ENCODE measurements around the gene SKAP2. TPM values are rescaled to one million over a fixed set of nuclear protein-coding genes. Genes with fewer than 3 reads are reported as not detected.

SKAP2 gene
- polyA plus RNA-seq, 2 of the 4 experiments (the other 2 are of a cell fraction) = 18.7 to 23.0 TPM

DNA sequence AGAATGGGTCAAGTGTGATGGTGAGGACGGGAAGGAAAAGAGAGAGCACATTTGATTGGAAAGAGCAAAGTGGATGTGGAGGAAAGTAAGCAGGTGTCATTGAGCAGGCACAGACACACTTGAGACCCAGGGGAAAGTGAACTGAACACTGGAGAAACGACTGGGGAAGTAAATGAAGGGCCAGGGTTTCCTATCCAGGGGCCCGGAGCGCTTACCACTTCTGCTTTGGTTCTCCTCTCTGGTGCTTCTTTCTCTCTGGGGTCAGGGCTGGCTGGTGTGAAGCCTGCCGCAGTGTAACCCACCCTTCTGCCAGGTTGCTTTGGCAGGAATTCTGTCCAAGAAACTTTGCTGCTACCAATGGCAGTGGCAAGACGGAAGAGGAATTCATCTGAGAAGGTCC, 219.3 kb downstream of the SKAP2 start:
- no peak for ATAC-seq
- Histone ChIP-seq H3K9me3 (no peaks in the 10 kb centered on the region), H3K4me1 (peaks cover 13% of the 10 kb centered on the region; the same call in 2 of the 3 replicates), H3K4me3 (no peak overlapping the region), H3K27ac (no peak overlapping the region), H3K4me2 (no peak overlapping the region)
- ChIA-PET POLR2A (no interaction called here), CTCF (no interaction called here)
- DNase-seq (ENCODE audit: low read depth in 1 of 2, low spot score in 1 of 2) = no peak
- FAIRE-seq = no peak
- TF ChIP-seq NFE2L2 (conservative IDR thresholded peaks at IDR 0.05; ENCODE audit: low read length) (no peak), KDM1A (IDR thresholded peaks at IDR 0.05; ENCODE audit: low read depth) (no peak), ATOH8 (CRISPR knock-in tag; IDR thresholded peaks at IDR 0.05; ENCODE audit: low read depth) (no peak), HDAC2 (IDR thresholded peaks at IDR 0.05) (no peak), CHD4 (IDR thresholded peaks at IDR 0.05; ENCODE audit: borderline replicate concordance) (no peak), BCL3 (IDR thresholded peaks at IDR 0.05) (no peak), NR3C1 (IDR thresholded peaks at IDR 0.05) (no peak), KDM5A (IDR thresholded peaks at IDR 0.05) (no peak), E2F6 (IDR thresholded peaks at IDR 0.05; ENCODE audit: borderline replicate concordance, low read depth) (no peak), ELK1 (IDR thresholded peaks at IDR 0.05; ENCODE audit: low read depth, low read length) (no peak), HEYL (CRISPR knock-in tag; IDR thresholded peaks at IDR 0.05) (no peak), EHF (CRISPR knock-in tag; IDR thresholded peaks at IDR 0.05) (no peak), POLR2A (IDR thresholded peaks at IDR 0.05; ENCODE audit: low read length) (no peak)
- WGBS (ENCODE audit: missing lambda C conversion rate) = 69% methylated on average over 6 of the region's 6 CpGs

DNA sequence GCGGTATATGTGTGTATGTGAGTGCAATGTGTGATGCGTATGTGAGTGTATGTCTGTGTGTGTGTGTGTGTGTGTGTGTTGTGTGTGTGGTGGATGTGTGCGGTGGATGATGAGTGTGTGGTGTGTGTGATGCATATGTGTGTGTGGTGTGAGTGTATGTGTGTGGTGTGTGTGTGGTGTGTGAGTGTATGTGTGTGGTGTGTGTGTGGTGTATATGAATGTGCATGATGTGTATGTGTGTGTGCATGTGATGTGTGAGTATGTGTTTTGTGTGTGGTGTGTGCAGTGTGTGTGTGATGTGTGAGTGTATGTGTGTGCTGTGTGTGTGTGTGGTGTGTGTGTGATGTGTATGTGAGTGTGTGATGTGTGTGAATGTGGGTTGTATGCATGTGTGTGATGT, 222.0 kb downstream of the SKAP2 start:
- Histone ChIP-seq H3K27ac (no peak overlapping the region), H3K9me3 (no peaks in the 10 kb centered on the region), H3K4me1 (no peaks in the 10 kb centered on the region), H3K4me2 (no peak overlapping the region), H3K4me3 (no peak overlapping the region)
- WGBS (ENCODE audit: missing lambda C conversion rate) = 92% methylated on average over 3 of the region's 3 CpGs
- TF ChIP-seq TP53 (CRISPR knock-in tag; IDR thresholded peaks at IDR 0.05) (no peak), EHF (CRISPR knock-in tag; IDR thresholded peaks at IDR 0.05) (no peak), POLR2A (IDR thresholded peaks at IDR 0.05; ENCODE audit: low read length) (no peak), ZFP36 (IDR thresholded peaks at IDR 0.05; ENCODE audit: borderline replicate concordance, partially characterized antibody) (no peak), SMC3 (IDR thresholded peaks at IDR 0.05) (no peak), HOXB5 (CRISPR knock-in tag; IDR thresholded peaks at IDR 0.05) (no peak), ESRRA (IDR thresholded peaks at IDR 0.05; ENCODE audit: borderline replicate concordance, low read length) (no peak), HMGXB4 (CRISPR knock-in tag; IDR thresholded peaks at IDR 0.05; ENCODE audit: borderline replicate concordance) (no peak), ATOH8 (CRISPR knock-in tag; IDR thresholded peaks at IDR 0.05; ENCODE audit: low read depth) (no peak), KDM1A (IDR thresholded peaks at IDR 0.05; ENCODE audit: low read depth) (no peak), FOXS1 (CRISPR knock-in tag; IDR thresholded peaks at IDR 0.05) (no peak), RNF2 (IDR thresholded peaks at IDR 0.05; ENCODE audit: borderline replicate concordance, low read depth) (no peak), MYC (IDR thresholded peaks at IDR 0.05; ENCODE audit: borderline replicate concordance, low read length) (no peak), CBX8 (IDR thresholded peaks at IDR 0.05) (no peak), CEBPB (IDR thresholded peaks at IDR 0.05) (no peak), CHD4 (IDR thresholded peaks at IDR 0.05; ENCODE audit: borderline replicate concordance) (no peak), FOSB (CRISPR knock-in tag; IDR thresholded peaks at IDR 0.05) (no peak), RFX5 (IDR thresholded peaks at IDR 0.05) (no peak), ZSCAN20 (CRISPR knock-in tag; IDR thresholded peaks at IDR 0.05) (no peak)
- TF ChIP-seq, protein P1, sequence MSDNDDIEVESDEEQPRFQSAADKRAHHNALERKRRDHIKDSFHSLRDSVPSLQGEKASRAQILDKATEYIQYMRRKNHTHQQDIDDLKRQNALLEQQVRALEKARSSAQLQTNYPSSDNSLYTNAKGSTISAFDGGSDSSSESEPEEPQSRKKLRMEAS (IDR thresholded peaks at IDR 0.05) = no peak
- ATAC-seq = no peak
- CTCF ChIA-PET = no interaction called here
- no peak for DNase-seq (ENCODE audit: low read depth in 1 of 2, low spot score in 1 of 2)
- FAIRE-seq = no peak
- POLR2A ChIA-PET = no interaction called here

Data from A549 (cell line).